GM12892 (cell line): ENCODE data around the gene AP3M1.
"Not testable (repeated sequence)": the region's sequence is repeated elsewhere in the genome, so short reads cannot be mapped to it uniquely, and the experiment has no call there.

Experiments used
- POLR2AphosphoS5 ChIP-seq: IDR thresholded peaks from 2 replicates; pipeline ENCODE4 v1.6.1; 2011; ENCODE audit warnings: low read depth, low read length, control low read depth
- TAF1 ChIP-seq: IDR thresholded peaks from 2 replicates; pipeline ENCODE4 v1.6.1; 2011; ENCODE audit warnings: low read depth, mild to moderate bottlenecking, control low read depth, low read length, borderline replicate concordance

DNA sequence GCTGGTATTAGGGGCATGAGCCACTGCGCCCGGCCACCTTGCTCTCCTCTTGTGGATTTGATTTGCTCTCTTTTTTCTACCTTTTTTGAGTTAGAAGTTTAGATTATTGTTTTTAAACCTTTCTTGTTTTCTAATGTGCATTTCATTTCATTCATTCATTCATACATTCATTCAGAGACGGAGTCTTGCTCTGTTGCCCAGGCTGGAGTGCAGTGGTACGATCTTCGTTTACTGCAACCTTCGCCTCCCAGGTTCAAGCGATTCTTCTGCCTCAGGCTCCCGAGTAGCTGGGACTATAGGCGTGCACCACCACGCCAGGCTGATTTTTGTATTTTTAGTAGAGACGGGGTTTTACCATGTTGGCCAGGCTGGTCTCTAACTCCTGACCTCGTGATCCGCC lies 38.0 kb upstream of the AP3M1 start:
- not testable (repeated sequence) for TF ChIP-seq POLR2AphosphoS5, TAF1
